ENCODE data around the gene SMOC1. TPM values are rescaled to one million over a fixed set of nuclear protein-coding genes. Genes with fewer than 3 reads are reported as not detected.

SMOC1 gene
- polyA plus RNA-seq, 3 donors from 2014 or later, result not detected

GRCh38 chr14:70052990-70053389 is 173.8 kb downstream of the SMOC1 start:
- DNase-seq, result no peak
- H3K4me3 Mint-ChIP-seq, result no peak overlapping the region

GRCh38 chr14:70057519-70058136 is 178.4 kb downstream of the SMOC1 start:
- Mint-ChIP-seq H3K27me3 (ENCODE audit: low read depth in 3 of 3) (peaks cover 5 to 9% (median 6%) of the 10 kb centered on the region in 3 donors), H3K4me3 (no peak overlapping the region), H3K4me1 (peaks cover 2 to 3% of the 10 kb centered on the region in 2 donors), H3K36me3 (no peaks in the 10 kb centered on the region), H3K9me3 (peaks cover 0 to 1% (median 0%) of the 10 kb centered on the region in 6 donors), H3K27ac (peak overlapping the region in 1 of 6 donors; percentile 9)
- DNase-seq, result no peak

More at GRCh38 chr14:70052990-70053389, 173.8 kb downstream of the SMOC1 start:
- H3K4me1 Mint-ChIP-seq, result peaks cover 8 to 12% of the 10 kb centered on the region in 2 donors
- peaks cover 6 to 11% (median 7%) of the 10 kb centered on the region in 3 donors for H3K27me3 Mint-ChIP-seq (ENCODE audit: low read depth in 3 of 3)
- H3K27ac Mint-ChIP-seq, result no peak overlapping the region
- H3K36me3 Mint-ChIP-seq, result no peaks in the 10 kb centered on the region
- peaks cover 0 to 1% (median 0%) of the 10 kb centered on the region in 6 donors for H3K9me3 Mint-ChIP-seq

GRCh38 chr14:70059545-70059944 is 180.3 kb downstream of the SMOC1 start:
- Mint-ChIP-seq H3K27me3 (ENCODE audit: low read depth in 3 of 3) (peaks cover 3 to 7% (median 4%) of the 10 kb centered on the region in 3 donors), H3K27ac (no peak overlapping the region), H3K36me3 (no peaks in the 10 kb centered on the region), H3K9me3 (peaks cover 0 to 1% (median 0%) of the 10 kb centered on the region in 6 donors), H3K4me1 (no peaks in the 10 kb centered on the region), H3K4me3 (no peak overlapping the region)
- DNase-seq, result no peak

- Mint-ChIP-seq H3K4me3 (no peak overlapping the region), H3K4me1 (no peaks in the 10 kb centered on the region), H3K27ac (no peak overlapping the region), H3K36me3 (no peaks in the 10 kb centered on the region), H3K9me3 (no peaks in the 10 kb centered on the region), H3K27me3 (ENCODE audit: low read depth in 3 of 3) (peaks cover 0 to 8% (median 4%) of the 10 kb centered on the region in 3 donors)
- no peak for DNase-seq
Observed at GRCh38 chr14:70061108-70061507, 181.9 kb downstream of the SMOC1 start.

GRCh38 chr14:70064136-70064865 is 185.1 kb downstream of the SMOC1 start:
- Mint-ChIP-seq H3K27ac (no peak overlapping the region), H3K36me3 (no peaks in the 10 kb centered on the region), H3K9me3 (no peaks in the 10 kb centered on the region), H3K27me3 (ENCODE audit: low read depth in 3 of 3) (peaks cover 2 to 8% (median 2%) of the 10 kb centered on the region in 3 donors), H3K4me1 (no peaks in the 10 kb centered on the region), H3K4me3 (no peak overlapping the region)
- DNase-seq, result no peak

- no peaks in the 10 kb centered on the region for H3K36me3 Mint-ChIP-seq
- no peaks in the 10 kb centered on the region for H3K9me3 Mint-ChIP-seq
- no peak overlapping the region for H3K27ac Mint-ChIP-seq
- H3K27me3 Mint-ChIP-seq (ENCODE audit: low read depth in 3 of 3), result peaks cover 0 to 6% (median 2%) of the 10 kb centered on the region in 3 donors
- H3K4me3 Mint-ChIP-seq, result no peak overlapping the region
- no peak for DNase-seq
- no peaks in the 10 kb centered on the region for H3K4me1 Mint-ChIP-seq
Observed at GRCh38 chr14:70067810-70068209, 188.6 kb downstream of the SMOC1 start.

- no peak overlapping the region for H3K4me3 Mint-ChIP-seq
- DNase-seq, result no peak
- no peaks in the 10 kb centered on the region for H3K9me3 Mint-ChIP-seq
- no peaks in the 10 kb centered on the region for H3K4me1 Mint-ChIP-seq
- no peaks in the 10 kb centered on the region for H3K36me3 Mint-ChIP-seq
- H3K27ac Mint-ChIP-seq, result no peak overlapping the region
- peaks cover 0 to 6% (median 2%) of the 10 kb centered on the region in 3 donors for H3K27me3 Mint-ChIP-seq (ENCODE audit: low read depth in 3 of 3)
Observed at GRCh38 chr14:70069186-70069585, 190.0 kb downstream of the SMOC1 start.

- Mint-ChIP-seq H3K4me1 (no peaks in the 10 kb centered on the region), H3K4me3 (no peak overlapping the region), H3K36me3 (no peaks in the 10 kb centered on the region), H3K27me3 (ENCODE audit: low read depth in 3 of 3) (peaks cover 3 to 5% (median 4%) of the 10 kb centered on the region in 3 donors), H3K9me3 (no peaks in the 10 kb centered on the region), H3K27ac (no peak overlapping the region)
- peak in 2 of 3 donors; percentile 9 to 12 for DNase-seq
Observed at GRCh38 chr14:70073924-70074566, 194.8 kb downstream of the SMOC1 start.

GRCh38 chr14:70077005-70077404 is 197.8 kb downstream of the SMOC1 start:
- Mint-ChIP-seq H3K9me3 (no peaks in the 10 kb centered on the region), H3K27ac (no peak overlapping the region), H3K4me3 (no peak overlapping the region), H3K36me3 (no peaks in the 10 kb centered on the region), H3K4me1 (no peaks in the 10 kb centered on the region), H3K27me3 (ENCODE audit: low read depth in 3 of 3) (peaks cover 3 to 4% (median 3%) of the 10 kb centered on the region in 3 donors)
- DNase-seq, result no peak

GRCh38 chr14:70077720-70078119 is 198.5 kb downstream of the SMOC1 start:
- DNase-seq, result no peak
- peaks cover 3 to 4% (median 3%) of the 10 kb centered on the region in 3 donors for H3K27me3 Mint-ChIP-seq (ENCODE audit: low read depth in 3 of 3)
- H3K4me1 Mint-ChIP-seq, result no peaks in the 10 kb centered on the region
- H3K9me3 Mint-ChIP-seq, result no peaks in the 10 kb centered on the region
- H3K36me3 Mint-ChIP-seq, result no peaks in the 10 kb centered on the region
- H3K4me3 Mint-ChIP-seq, result no peak overlapping the region
- no peak overlapping the region for H3K27ac Mint-ChIP-seq

GRCh38 chr14:70078329-70078728 is 199.1 kb downstream of the SMOC1 start:
- no peaks in the 10 kb centered on the region for H3K4me1 Mint-ChIP-seq
- H3K27ac Mint-ChIP-seq, result no peak overlapping the region
- no peaks in the 10 kb centered on the region for H3K9me3 Mint-ChIP-seq
- peaks cover 2 to 4% (median 3%) of the 10 kb centered on the region in 3 donors for H3K27me3 Mint-ChIP-seq (ENCODE audit: low read depth in 3 of 3)
- no peaks in the 10 kb centered on the region for H3K36me3 Mint-ChIP-seq
- DNase-seq, result no peak
- H3K4me3 Mint-ChIP-seq, result no peak overlapping the region

- no peak overlapping the region for H3K27ac Mint-ChIP-seq
- H3K4me3 Mint-ChIP-seq, result no peak overlapping the region
- H3K4me1 Mint-ChIP-seq, result no peaks in the 10 kb centered on the region
- no peaks in the 10 kb centered on the region for H3K36me3 Mint-ChIP-seq
- no peaks in the 10 kb centered on the region for H3K9me3 Mint-ChIP-seq
- peaks cover 2 to 4% (median 3%) of the 10 kb centered on the region in 3 donors for H3K27me3 Mint-ChIP-seq (ENCODE audit: low read depth in 3 of 3)
- no peak for DNase-seq
Observed at GRCh38 chr14:70080076-70080475, 200.9 kb downstream of the SMOC1 start.

Measured in immature natural killer cell (primary cell).